GM12878 (cell line): Measurements from ENCODE around the gene OTUB1. TPM values are rescaled to one million over a fixed set of nuclear protein-coding genes. Genes with fewer than 3 reads are reported as not detected.
A peak's percentile ranks its signal among the peaks of the same experiment; 100 is the strongest.

Source experiments
- ATAC-seq: fragments of 200-7000 bp; cut with Tn5 transposase; 3 replicates; pipeline ENCODE4 v1.9.1; 2020; ENCODE audit warnings: mild to moderate bottlenecking, moderate library complexity
- BruUV-seq: library from RNA; stranded (reverse); fragments of 400-500 nt; replicated peaks from 2 replicates; lab custom pipeline; 2021; lab: Mats Ljungman, UMichigan
- CTCF ChIA-PET: fragments of 300-600 bp; sonication (Branson Sonifier 250); formaldehyde crosslinking; extraction: SDS; loops from one replicate; lab custom pipeline; 2021; ENCODE audit warnings: inconsistent platforms; lab: Yijun Ruan, JAX
- POLR2A ChIA-PET: fragments of 350-600 bp; formaldehyde crosslinking; extraction: SDS; loops from one replicate; lab custom pipeline; 2021; ENCODE audit warnings: inconsistent platforms; lab: Charles Lee
- RAD21 ChIA-PET: fragments of 300-600 bp; sonication (Branson Sonifier 250); formaldehyde crosslinking; loops from one replicate; lab custom pipeline; 2023; ENCODE audit warnings: antibody characterized with exemption; ENCODE audit not compliant: unreplicated experiment; lab: Charles Lee
- SMC1A ChIA-PET: fragments of 300-600 bp; sonication (Branson Sonifier 250); formaldehyde crosslinking; loops from one replicate; lab custom pipeline; 2023; ENCODE audit not compliant: unreplicated experiment, uncharacterized antibody; lab: Charles Lee
- DNase-seq: peaks from one replicate; pipeline ENCODE4 v3.0.0-alpha.2; 2011; ENCODE audit warnings: low read depth, low spot score
- FAIRE-seq: peaks from 3 replicates; lab custom pipeline; 2011; peaks lifted over from hg19 to GRCh38; lab: Jason Lieb, UNC
- H2AFZ ChIP-seq: 2 replicates; pipeline ENCODE4 v1.6.0; 2011; ENCODE audit warnings: low read depth, low read length, control low read depth; ENCODE audit not compliant: control insufficient read depth
- H3K27ac ChIP-seq: 2 replicates; pipeline ENCODE4 v1.5.1; 2011; ENCODE audit warnings: control low read depth; ENCODE audit not compliant: control insufficient read depth, insufficient read depth
- H3K27me3 ChIP-seq, 2 experiments: replicated peaks in 1 of 2; 2 replicates each; pipeline versions ENCODE4 v1.6.0 to v1.6.1; 2011; ENCODE audit warnings: low read length in 1 of 2; ENCODE audit not compliant: control insufficient read depth in 2 of 2, insufficient read depth in 2 of 2
- H3K36me3 ChIP-seq, 2 experiments: 2 replicates each; pipeline ENCODE4 v1.5.1; 2011; ENCODE audit warnings: low read length in 1 of 2; ENCODE audit not compliant: control insufficient read depth in 2 of 2, insufficient read depth in 2 of 2
- H3K4me1 ChIP-seq: 2 replicates; pipeline ENCODE4 v1.6.1; 2011; ENCODE audit warnings: mild to moderate bottlenecking, low read length, moderate library complexity, mixed read lengths; ENCODE audit not compliant: control insufficient read depth, insufficient read depth
- H3K4me2 ChIP-seq: 2 replicates; pipeline ENCODE4 v1.6.0; 2011; ENCODE audit warnings: control low read depth; ENCODE audit not compliant: control insufficient read depth, insufficient read depth
- H3K4me3 ChIP-seq: fragments of 200-600 bp; sonication (generic); 2 replicates; pipeline ENCODE4 v1.5.1; 2016
- H3K79me2 ChIP-seq: 2 replicates; pipeline ENCODE4 v1.6.0; 2011; ENCODE audit warnings: low read length; ENCODE audit not compliant: control insufficient read depth, insufficient read depth
- H3K9ac ChIP-seq: 2 replicates; pipeline ENCODE4 v1.8.0; 2011; ENCODE audit warnings: low read length, control low read depth, mixed read lengths; ENCODE audit not compliant: control insufficient read depth, insufficient read depth
- H3K9me3 ChIP-seq: replicated peaks from 3 replicates; pipeline ENCODE4 v1.5.1; 2011; ENCODE audit warnings: mild to moderate bottlenecking, low read length; ENCODE audit not compliant: control insufficient read depth, insufficient read depth
- H4K20me1 ChIP-seq: 2 replicates; pipeline ENCODE4 v1.6.0; 2011; ENCODE audit not compliant: control insufficient read depth, insufficient read depth
- GABPA ChIP-seq: IDR thresholded peaks from 2 replicates; pipeline ENCODE4 v1.6.1; 2014; ENCODE audit warnings: antibody characterized with exemption, low read depth, mild to moderate bottlenecking, inconsistent platforms
- MLLT1 ChIP-seq: fragments of 450-650 bp; IDR thresholded peaks from 2 replicates; pipeline ENCODE4 v1.6.1; 2016; ENCODE audit warnings: mild to moderate bottlenecking
- NR2F1 ChIP-seq: fragments of 450-650 bp; conservative IDR thresholded peaks from 2 replicates; pipeline ENCODE4 v1.6.1; 2017; ENCODE audit warnings: mild to moderate bottlenecking
- POU2F2 ChIP-seq: IDR thresholded peaks from 3 replicates; pipeline ENCODE4 v1.6.1; 2011; ENCODE audit warnings: low read depth, mild to moderate bottlenecking, low read length, borderline replicate concordance
- TBL1XR1 ChIP-seq: IDR thresholded peaks from 2 replicates; pipeline ENCODE4 v1.6.1; 2012; ENCODE audit warnings: low read depth, low read length, improper control_type of control experiment
- ZNF384 ChIP-seq: IDR thresholded peaks from 2 replicates; pipeline ENCODE4 v1.6.1; 2012; ENCODE audit warnings: low read depth, mild to moderate bottlenecking, low read length, improper control_type of control experiment, borderline replicate concordance
- WGBS: methylation state at CpG from one replicate; pipeline ENCODE4 v1.1.6; 2016; ENCODE audit warnings: low lambda C conversion rate; ENCODE audit not compliant: insufficient replicate concordance, insufficient coverage; ENCODE audit errors: missing lambda C conversion rate; 5-methylcytosine and 5-hydroxymethylcytosine counted together
- in situ Hi-C: fragments of 300-500 bp; cut with MboI; formaldehyde crosslinking; loops from 9 replicates; pipeline ENCODE4 v1.14.3; 2018; ENCODE audit warnings: mixed read lengths
- intact Hi-C: fragments of 100-400 bp; cut with micrococcal nuclease; formaldehyde crosslinking; loops from one replicate; pipeline ENCODE4 v1.14.2; 2022; ENCODE audit not compliant: unreplicated experiment
- polyA plus RNA-seq, 11 experiments: library from polyadenylated mRNA; depleted of rRNA in 4 of 11; unstranded in 6 of 11; stranded (reverse) in 5 of 11; fragments of >200 nt; fragmentation: Nextera tagmentation in 4 of 11; fragmentation: Illumina TruSeq in 1 of 11; extraction: Ambion mirVana in 4 of 11; extraction: Trizol in 1 of 11; gene quantifications; 1 replicate in 1 of 11; 2 replicates in 10 of 11; pipeline versions ENCODE4 v1.2.1 to v1.2.3, GENCODE V29; 2011 to 2016; ENCODE audit warnings: inconsistent platforms in 2 of 11, missing spikeins in 2 of 11, low read depth in 1 of 11
- total RNA-seq, 4 experiments: library from RNA; depleted of rRNA in 3 of 4; stranded (reverse); fragments of >200 nt in 3 of 4; fragmentation: Illumina TruSeq in 1 of 4; extraction: Trizol in 1 of 4; gene quantifications; 2 replicates each; pipeline versions ENCODE4 v1.2.1 to v1.2.3, GENCODE V29; 2013 to 2021

Gene OTUB1
- total and polyA plus RNA-seq, 10 of the 15 experiments (the other 5 are each of a cell fraction or from before 2014, with no cell fraction given) = 49.6 to 225 (median 131) TPM

- H3K27ac ChIP-seq = peak overlapping the region; percentile 68
- FAIRE-seq (no peak), ATAC-seq (no peak), DNase-seq (no peak)
- no peaks in the 10 kb centered on the region for H3K9me3 ChIP-seq
- peaks cover 18% of the 10 kb centered on the region for H3K4me1 ChIP-seq
- RAD21 ChIA-PET = no interaction called here
- peak overlapping the region; percentile 88 for H3K4me3 ChIP-seq
- BruUV-seq = TSS peak; percentile 83
- in situ Hi-C loops (no loop called here), intact Hi-C loops (no loop called here)
- peaks cover 5% of the 10 kb centered on the region; the same call in 1 of the 2 replicates for H4K20me1 ChIP-seq
- H2AFZ ChIP-seq = no peak overlapping the region; the same call in 1 of the 2 replicates
- H3K36me3 ChIP-seq = peaks cover 9 to 17% of the 10 kb centered on the region in 2 experiments; a peak in 3 of 4 replicates
- no peaks in the 10 kb centered on the region for H3K27me3 ChIP-seq
- SMC1A ChIA-PET = no interaction called here
- WGBS = 46% methylated on average over 25 of the region's 25 CpGs
- H3K4me2 ChIP-seq = peak overlapping the region; percentile 93
- peak overlapping the region; percentile 80 for H3K9ac ChIP-seq
- POLR2A ChIA-PET = no interaction called here
- TF ChIP-seq NR2F1 (0 out of 2 replicates have a peak, but pooled peaks have one; percentile 1), MLLT1 (peak; percentile 54), POU2F2 (no peak), ZNF384 (no peak), TBL1XR1 (no peak), GABPA (no peak)
- TF ChIP-seq, all 136 proteins: peak for 2
- CTCF ChIA-PET = interaction anchor here (0.8 kb wide), 1 partner anchor 220 kb away, joined by 3 read pairs; no protein-coding TSS in a partner anchor
- H3K79me2 ChIP-seq = peaks cover 36% of the 10 kb centered on the region
Observed at GRCh38 chr11:63986932-63987513, 785 bp downstream of the OTUB1 start.
